ENCODE results near the gene SNW1.
"Not testable (repeated sequence)": the region's sequence is repeated elsewhere in the genome, so short reads cannot be mapped to it uniquely, and the experiment has no call there.

Gene SNW1

GRCh38 chr14:77747425-77747824 is 13.5 kb downstream of the SNW1 start:
- DNase-seq (ENCODE audit: low spot score), result not testable (repeated sequence)

DNA sequence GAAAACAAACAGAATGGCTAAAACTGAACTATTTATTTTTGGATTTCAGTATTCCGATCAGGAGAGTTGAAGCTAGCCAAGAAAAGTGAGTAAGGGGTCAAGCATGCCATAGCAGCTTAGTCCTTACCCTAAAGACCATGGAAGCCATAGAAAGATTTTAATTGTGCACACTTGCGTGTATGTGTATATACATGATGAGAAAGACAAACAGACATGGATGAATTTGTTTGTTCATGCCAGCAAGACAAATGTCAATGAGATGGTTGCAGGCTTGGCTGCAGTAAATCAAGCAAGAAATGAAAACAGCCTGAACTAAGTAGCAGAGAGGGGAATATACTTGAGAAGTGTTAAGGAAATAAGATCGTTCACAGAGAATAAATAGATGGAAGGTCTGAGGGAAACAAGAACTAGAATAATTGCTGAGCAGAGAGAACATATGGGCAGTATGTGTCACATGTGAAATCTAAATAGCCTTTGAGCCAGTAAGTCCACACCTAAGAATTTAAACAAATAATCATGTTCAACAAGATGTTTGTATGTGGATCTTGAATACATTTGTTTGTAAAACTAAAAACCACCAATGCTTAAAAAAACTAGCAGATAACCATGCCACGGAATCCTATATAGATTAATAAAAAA is 14.8 kb downstream of the SNW1 start:
- DNase-seq (ENCODE audit: low spot score), result no peak

GRCh38 chr14:77741438-77741837 is 19.5 kb downstream of the SNW1 start:
- DNase-seq (ENCODE audit: low spot score), result no peak

DNA sequence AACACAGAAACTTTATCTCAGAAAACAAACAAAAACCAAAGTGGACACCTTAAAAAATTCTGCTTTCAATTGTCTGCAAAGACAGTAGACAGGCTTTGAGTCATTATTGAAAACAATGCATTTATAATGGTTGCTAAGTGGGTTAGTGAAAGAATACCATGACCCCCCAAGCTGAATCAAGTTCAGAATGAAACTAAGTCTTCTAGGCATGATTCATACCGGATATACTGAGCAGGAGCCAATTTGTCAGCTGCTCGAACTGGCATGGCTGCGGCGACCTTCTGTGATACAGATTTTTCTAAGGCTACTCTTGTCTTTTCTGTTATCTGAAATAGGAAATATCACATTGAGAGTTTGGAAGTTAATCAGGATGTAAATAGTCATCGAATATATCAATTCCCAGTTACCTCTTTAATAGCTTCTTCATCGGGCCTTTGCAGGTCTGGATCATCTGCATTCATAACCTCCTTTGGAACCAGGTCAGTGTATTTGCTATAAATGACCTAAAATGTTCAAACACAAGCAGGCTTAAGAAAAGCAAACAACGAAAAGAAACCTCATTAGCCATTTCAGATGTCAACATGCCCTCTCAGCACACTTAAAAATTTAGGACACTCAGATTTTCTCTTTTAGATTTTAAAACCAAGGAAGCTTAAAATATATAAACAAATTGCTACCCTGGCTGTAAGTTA is 22.3 kb downstream of the SNW1 start:
- DNase-seq (ENCODE audit: low spot score), result no peak

GRCh38 chr14:77730976-77731497 is 29.9 kb downstream of the SNW1 start:
- DNase-seq (ENCODE audit: low spot score), result no peak

GRCh38 chr14:77722301-77722700 is 38.7 kb downstream of the SNW1 start:
- DNase-seq (ENCODE audit: low spot score), result no peak

DNA sequence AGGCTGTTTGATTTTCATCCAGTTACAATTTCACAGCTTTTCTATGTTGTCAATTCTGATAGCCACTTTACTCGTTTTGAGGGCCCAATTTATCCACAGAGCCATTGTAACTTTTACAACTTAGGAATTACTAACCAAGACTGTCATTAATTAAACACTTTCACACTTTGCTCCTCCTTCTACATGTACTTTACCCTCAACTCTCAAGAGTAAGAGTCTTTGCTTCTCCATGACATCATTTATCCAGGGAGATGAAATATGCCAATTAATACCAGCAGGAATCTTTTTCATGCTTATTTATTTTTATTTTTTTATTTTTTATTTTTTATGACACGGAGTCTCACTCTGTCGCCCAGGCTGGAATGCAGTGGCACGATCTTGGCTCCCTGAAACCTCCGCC is 39.5 kb downstream of the SNW1 start:
- DNase-seq (ENCODE audit: low spot score), result no peak

GRCh38 chr14:77717608-77718305 is 43.2 kb downstream of the SNW1 start:
- no peak for DNase-seq (ENCODE audit: low spot score)

DNA sequence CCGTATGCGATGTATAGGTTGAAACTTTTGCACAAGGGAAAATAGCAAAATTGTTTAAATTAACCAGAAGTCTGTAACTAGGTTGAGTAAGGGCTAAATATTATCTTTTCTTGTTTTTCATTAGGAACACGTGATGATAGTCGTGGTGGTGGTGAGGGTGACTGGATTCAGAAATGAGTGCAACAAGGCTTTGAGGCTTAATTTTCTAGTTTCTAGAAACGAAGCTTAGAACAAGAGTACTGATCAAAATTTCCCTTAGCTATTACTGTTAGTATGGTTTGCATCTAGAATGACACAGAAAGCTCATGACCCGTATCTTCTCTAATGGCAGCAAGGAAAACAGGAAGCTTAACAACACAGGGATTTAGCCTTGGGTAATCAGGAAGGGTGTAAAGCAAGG is 46.0 kb downstream of the SNW1 start:
- DNase-seq (ENCODE audit: low spot score), result no peak

DNA sequence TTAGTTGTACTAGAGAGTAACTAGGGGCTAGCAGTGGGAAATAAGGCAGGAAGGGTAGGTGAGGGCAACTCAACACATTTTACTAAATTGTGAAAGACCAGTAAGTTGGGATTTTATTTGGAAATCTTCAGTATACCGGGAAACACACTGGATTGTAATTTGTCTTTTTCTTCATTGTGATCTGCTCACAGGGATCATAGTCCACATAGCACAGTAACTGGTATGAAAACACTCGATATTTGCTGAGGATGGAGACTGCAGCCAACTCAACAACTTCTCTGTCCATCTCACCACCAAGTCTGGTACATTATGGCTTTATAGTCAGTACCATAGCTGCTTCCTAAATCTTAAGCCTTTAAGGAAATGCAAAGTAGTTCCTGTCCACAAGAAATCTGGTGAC is 50.6 kb downstream of the SNW1 start:
- no peak for DNase-seq (ENCODE audit: low spot score)

GRCh38 chr14:77709412-77709811 is 51.5 kb downstream of the SNW1 start:
- no peak for DNase-seq (ENCODE audit: low spot score)

- DNase-seq (ENCODE audit: low spot score), result no peak
Measured at GRCh38 chr14:77708749-77709148, 52.2 kb downstream of the SNW1 start.

DNA sequence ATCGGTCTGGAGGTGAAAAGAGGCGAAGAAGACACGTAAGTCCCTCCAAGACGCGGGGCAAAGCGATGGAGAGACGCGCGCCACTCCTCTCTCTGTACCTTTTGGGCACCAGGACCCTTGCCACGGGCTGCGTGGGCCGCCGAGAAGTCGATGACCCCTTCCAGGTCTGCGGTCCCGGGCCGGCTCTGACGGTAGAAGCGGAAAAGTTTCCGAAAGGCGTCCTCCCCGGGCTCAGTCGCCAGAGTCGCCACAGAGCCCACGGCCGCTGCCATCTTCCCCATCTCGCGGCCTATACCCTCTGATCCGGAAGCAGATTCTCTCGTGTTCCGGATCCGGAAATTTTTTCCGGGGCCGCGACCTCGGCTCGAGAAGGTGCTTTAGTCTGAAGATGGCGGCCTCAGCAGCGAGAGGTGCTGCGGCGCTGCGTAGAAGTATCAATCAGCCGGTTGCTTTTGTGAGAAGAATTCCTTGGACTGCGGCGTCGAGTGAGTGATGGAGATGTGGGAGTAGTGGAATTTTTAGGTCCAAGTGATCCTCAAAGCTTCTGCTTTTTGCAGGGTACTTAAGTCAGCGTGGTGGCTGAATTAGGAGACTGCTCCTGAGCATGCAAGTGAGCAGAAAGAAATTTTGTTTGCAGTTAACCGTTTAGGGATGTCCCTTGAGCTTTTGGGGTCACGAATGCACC is 53.1 kb downstream of the SNW1 start, which contains the start of the genes ALKBH1 and SLIRP:
Gene ALKBH1, minus strand, starts transcription at position 300 of the 685 bp plus-strand sequence. Its CDS starts 19 bp downstream, at position 281.
Gene SLIRP, plus strand, starts transcription at position 380 of the 685 bp plus-strand sequence. Its CDS starts 9 bp downstream, at position 389.
- DNase-seq (ENCODE audit: low spot score), result peak; percentile 93

- DNase-seq (ENCODE audit: low spot score), result peak; percentile 68
Measured at GRCh38 chr14:77707355-77707723, 53.6 kb downstream of the SNW1 start.

GRCh38 chr14:77691259-77691658 is 69.7 kb downstream of the SNW1 start:
- DNase-seq (ENCODE audit: low spot score), result no peak

DNA sequence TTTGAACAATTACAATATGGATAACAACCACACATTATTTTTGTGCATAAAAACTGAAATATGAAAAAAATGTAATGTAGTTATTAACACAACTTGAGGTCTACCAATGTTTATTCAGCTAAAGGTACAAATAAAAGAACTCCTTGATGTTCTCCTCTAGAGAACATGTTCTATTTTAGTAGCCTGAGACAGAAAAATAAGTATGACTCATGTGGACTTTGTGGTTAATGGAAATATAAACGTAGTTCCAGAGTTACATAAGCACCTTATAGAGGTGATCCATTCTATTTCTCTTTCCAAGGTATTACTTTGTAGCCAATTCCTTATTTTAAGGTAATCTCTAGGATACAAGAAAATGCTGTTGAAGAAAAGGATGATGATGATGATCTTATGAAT is 78.8 kb downstream of the SNW1 start:
- DNase-seq (ENCODE audit: low spot score), result peak; percentile 30

DNA sequence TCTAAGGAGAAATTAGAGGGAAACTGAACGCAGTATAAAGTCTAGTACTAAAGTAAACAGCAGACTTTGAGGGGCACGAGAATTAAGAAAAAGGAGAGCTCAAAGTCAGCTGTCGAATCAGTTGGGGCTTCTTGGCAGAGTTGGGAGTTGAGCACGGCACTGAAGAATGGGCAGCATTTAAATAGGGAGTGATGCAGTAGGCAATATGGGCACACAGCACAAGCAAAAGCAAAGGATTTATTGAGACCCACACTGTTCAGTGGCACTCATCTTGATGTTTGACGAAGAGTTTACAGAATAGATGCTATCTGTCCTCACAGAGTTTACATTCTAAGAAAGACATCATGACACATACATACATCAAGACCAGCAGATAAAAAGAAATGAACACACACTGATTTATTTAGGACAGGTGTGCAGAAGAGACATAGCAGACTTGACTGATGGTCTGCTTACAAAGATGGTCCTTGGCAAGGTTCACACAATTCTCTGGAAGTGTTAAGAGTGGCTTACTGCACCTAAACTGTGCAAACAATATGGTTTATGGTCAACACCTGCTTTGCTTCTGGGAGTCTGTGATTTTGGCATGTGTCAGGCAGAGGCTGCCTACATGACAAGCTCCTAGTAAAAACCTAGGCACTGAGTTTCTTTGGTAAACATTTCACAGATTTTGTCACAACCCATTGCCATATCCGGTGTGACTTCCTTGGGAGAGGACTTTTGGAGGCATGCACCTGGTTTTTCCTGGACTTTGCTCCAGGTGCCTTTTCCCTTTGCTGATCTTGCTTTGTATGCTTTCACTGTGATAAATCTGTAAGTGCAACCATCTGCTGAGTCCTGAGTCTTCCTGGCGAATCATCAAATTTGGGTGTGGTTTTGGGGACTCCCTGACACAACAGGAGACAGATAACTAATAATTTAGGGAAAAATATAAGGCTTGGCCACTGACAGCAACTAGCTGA is 79.5 kb downstream of the SNW1 start:
- DNase-seq (ENCODE audit: low spot score), result peak; percentile 24

DNA sequence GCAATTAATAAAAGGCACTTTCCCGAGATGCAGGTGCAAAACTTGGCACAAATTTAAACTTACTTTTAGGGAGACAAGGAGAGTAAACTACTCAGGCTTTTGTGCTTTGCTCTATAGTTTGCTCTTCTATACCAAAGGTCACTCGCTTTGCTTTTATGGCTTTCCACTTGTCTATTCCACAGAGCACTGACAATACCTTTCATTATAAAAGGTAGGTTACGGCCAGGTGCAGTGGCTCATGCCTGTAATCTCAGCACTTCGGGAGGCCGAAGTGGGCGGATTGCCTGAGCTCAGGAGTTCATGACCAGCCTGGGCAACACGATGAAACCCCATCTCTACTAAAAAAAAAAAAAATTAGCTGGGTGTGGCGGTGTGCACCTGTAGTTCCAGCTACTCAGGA is 86.0 kb downstream of the SNW1 start:
- no peak for DNase-seq (ENCODE audit: low spot score)

DNA sequence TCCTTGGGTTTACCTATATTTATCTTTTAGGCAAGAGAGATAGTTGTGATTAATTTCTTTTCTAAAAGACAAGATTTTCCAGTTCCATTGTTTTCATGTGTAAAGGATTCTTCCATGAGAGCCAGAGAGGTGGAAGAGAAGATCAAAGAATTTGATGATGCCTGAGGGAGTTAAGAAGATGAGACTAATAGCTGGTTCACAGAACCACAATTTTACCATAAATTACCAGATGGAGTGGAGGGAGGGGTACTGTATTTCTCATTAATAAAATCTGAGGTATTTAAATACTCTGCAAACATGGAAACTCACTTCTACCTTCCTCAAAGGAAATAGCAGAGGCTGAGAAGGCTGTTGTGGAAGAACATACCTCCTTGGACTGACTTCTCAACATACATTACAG is 87.8 kb downstream of the SNW1 start:
- no peak for DNase-seq (ENCODE audit: low spot score)
